ENCODE data around the gene LDLRAD1. TPM values are rescaled to one million over a fixed set of nuclear protein-coding genes. Genes with fewer than 3 reads are reported as not detected.
"Not testable (repeated sequence)": the region's sequence is repeated elsewhere in the genome, so short reads cannot be mapped to it uniquely, and the experiment has no call there.

The LDLRAD1 gene
- total RNA-seq, 2 donors from 2014 or later, result not detected

DNA sequence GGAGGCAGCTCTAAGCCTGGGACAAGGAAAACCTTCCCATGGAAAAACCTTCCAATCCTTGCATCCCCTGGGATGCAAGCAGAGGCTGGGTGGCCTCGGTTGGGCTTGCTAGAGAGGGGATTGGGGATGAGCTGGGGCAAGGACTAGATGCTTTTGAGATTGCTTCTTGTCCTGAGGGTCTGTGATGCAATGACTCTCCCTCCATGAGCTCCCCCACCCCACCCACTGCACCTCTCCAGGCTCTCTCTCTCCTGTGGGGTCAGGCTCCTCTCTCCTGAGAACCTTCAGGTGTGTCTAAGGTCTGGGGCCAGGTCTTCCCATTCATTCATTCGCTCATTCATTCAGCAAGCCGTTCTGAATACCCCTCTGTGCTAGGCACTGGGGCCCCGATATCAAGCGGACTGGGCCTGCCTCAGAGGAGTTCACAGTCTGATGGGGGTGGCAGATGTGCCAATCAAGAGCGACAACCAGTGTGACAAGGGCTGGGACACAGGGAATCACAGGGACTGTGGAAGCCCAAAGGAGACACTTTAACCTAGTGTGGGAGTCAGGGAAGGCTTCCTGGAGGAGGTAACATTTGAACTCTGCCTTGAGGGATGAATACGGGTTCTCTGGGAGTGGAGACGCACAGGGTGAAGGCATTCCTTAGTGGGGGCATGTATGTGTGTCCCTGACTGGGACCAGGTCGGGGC is 6.5 kb downstream of the LDLRAD1 start:
- ATAC-seq (no peak), DNase-seq (ENCODE audit: low spot score) (no peak)
- Mint-ChIP-seq H3K4me3 (no peak overlapping the region), H3K27me3 (peaks cover under 1 to 17% of the 10 kb centered on the region in 2 donors), H3K9me3 (no peaks in the 10 kb centered on the region), H3K4me1 (ENCODE audit: low read depth in 2 of 2) (no peaks in the 10 kb centered on the region), H3K27ac (no peak overlapping the region), H3K36me3 (no peaks in the 10 kb centered on the region)

- Mint-ChIP-seq H3K4me1 (ENCODE audit: low read depth in 2 of 2) (no peaks in the 10 kb centered on the region), H3K9me3 (no peaks in the 10 kb centered on the region), H3K4me3 (no peak overlapping the region), H3K27ac (no peak overlapping the region), H3K27me3 (peaks cover 4 to 21% of the 10 kb centered on the region in 2 donors), H3K36me3 (no peaks in the 10 kb centered on the region)
- DNase-seq (ENCODE audit: low spot score), result no peak
- no peak for ATAC-seq
Observed at GRCh38 chr1:54010415-54011117, 7.4 kb downstream of the LDLRAD1 start.

GRCh38 chr1:54009406-54009805 is 8.6 kb downstream of the LDLRAD1 start:
- DNase-seq (ENCODE audit: low spot score), result no peak
- Mint-ChIP-seq H3K27me3 (peaks cover 4 to 23% of the 10 kb centered on the region in 2 donors), H3K4me1 (ENCODE audit: low read depth in 2 of 2) (no peaks in the 10 kb centered on the region), H3K4me3 (no peak overlapping the region), H3K27ac (no peak overlapping the region), H3K9me3 (no peaks in the 10 kb centered on the region), H3K36me3 (no peaks in the 10 kb centered on the region)
- ATAC-seq, result no peak

- ATAC-seq (no peak), DNase-seq (ENCODE audit: low spot score) (no peak)
- Mint-ChIP-seq H3K36me3 (no peaks in the 10 kb centered on the region), H3K9me3 (no peaks in the 10 kb centered on the region), H3K27ac (no peak overlapping the region), H3K27me3 (peaks cover 4 to 23% of the 10 kb centered on the region in 2 donors), H3K4me1 (ENCODE audit: low read depth in 2 of 2) (no peaks in the 10 kb centered on the region), H3K4me3 (no peak overlapping the region)
Observed at GRCh38 chr1:54008876-54009275, 9.1 kb downstream of the LDLRAD1 start.

GRCh38 chr1:54007613-54008012 is 10.4 kb downstream of the LDLRAD1 start:
- Mint-ChIP-seq H3K9me3 (no peaks in the 10 kb centered on the region), H3K36me3 (no peaks in the 10 kb centered on the region), H3K4me1 (ENCODE audit: low read depth in 2 of 2) (no peaks in the 10 kb centered on the region), H3K27me3 (peaks cover 4 to 20% of the 10 kb centered on the region in 2 donors), H3K4me3 (no peak overlapping the region), H3K27ac (no peak overlapping the region)
- ATAC-seq (no peak), DNase-seq (ENCODE audit: low spot score) (no peak)

- H3K27me3 Mint-ChIP-seq, result peaks cover 4 to 20% of the 10 kb centered on the region in 2 donors
- DNase-seq (ENCODE audit: low spot score) (no peak), ATAC-seq (no peak)
- no peaks in the 10 kb centered on the region for H3K4me1 Mint-ChIP-seq (ENCODE audit: low read depth in 2 of 2)
- H3K4me3 Mint-ChIP-seq, result no peak overlapping the region
- no peaks in the 10 kb centered on the region for H3K9me3 Mint-ChIP-seq
- H3K36me3 Mint-ChIP-seq, result no peaks in the 10 kb centered on the region
- H3K27ac Mint-ChIP-seq, result no peak overlapping the region
Observed at GRCh38 chr1:54006508-54006907, 11.5 kb downstream of the LDLRAD1 start.

GRCh38 chr1:54004481-54005049 is 13.4 kb downstream of the LDLRAD1 start:
- peaks cover 4 to 16% of the 10 kb centered on the region in 2 donors for H3K27me3 Mint-ChIP-seq
- no peak for ATAC-seq
- H3K27ac Mint-ChIP-seq, result no peak overlapping the region
- no peaks in the 10 kb centered on the region for H3K4me1 Mint-ChIP-seq (ENCODE audit: low read depth in 2 of 2)
- no peaks in the 10 kb centered on the region for H3K9me3 Mint-ChIP-seq
- H3K36me3 Mint-ChIP-seq, result no peaks in the 10 kb centered on the region
- no peak for DNase-seq (ENCODE audit: low spot score)
- no peak overlapping the region for H3K4me3 Mint-ChIP-seq

DNA sequence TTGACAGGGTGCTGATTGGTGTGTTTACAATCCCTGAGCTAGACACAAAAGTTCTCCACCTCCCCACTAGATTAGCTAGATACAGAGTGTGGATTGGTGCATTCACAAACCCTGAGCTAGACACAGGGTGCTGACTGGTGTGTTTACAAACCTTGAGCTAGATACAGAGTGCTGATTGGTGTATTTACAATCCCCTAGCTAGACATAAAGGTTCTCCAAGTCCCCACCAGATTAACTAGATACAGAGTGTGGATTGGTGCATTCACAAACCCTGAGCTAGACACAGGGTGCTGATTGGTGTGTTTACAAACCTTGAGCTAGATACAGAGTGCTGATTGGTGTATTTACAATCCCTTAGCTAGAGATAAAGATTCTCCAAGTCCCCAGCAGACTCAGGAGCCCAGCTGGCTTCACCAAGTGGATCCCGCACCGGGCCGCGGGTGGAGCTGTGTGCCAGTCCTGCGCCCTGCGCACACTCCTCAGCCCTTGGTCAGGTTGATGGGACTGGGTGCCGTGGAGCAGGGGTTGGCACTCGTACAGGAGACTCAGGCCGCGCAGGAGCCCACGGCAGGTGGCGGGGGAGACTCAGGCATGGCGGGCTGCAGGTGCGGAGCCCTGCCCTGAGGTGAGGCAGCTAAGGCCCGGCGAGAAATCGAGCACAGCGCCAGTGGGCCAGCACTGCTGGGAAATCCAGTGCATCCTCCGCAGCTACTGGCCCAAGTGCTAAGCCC is 14.1 kb downstream of the LDLRAD1 start:
- ATAC-seq; DNase-seq (ENCODE audit: low spot score); H3K4me3 Mint-ChIP-seq; H3K27ac Mint-ChIP-seq; H3K9me3 Mint-ChIP-seq; H3K4me1 Mint-ChIP-seq (ENCODE audit: low read depth in 2 of 2); H3K36me3 Mint-ChIP-seq: not testable (repeated sequence)
- peaks cover 4 to 16% of the 10 kb centered on the region in 2 donors for H3K27me3 Mint-ChIP-seq

GRCh38 chr1:54003249-54003646 is 14.7 kb downstream of the LDLRAD1 start:
- H3K4me1 Mint-ChIP-seq (ENCODE audit: low read depth in 2 of 2), result no peaks in the 10 kb centered on the region
- H3K27me3 Mint-ChIP-seq, result peaks cover 4 to 12% of the 10 kb centered on the region in 2 donors
- no peaks in the 10 kb centered on the region for H3K36me3 Mint-ChIP-seq
- H3K9me3 Mint-ChIP-seq, result no peaks in the 10 kb centered on the region
- DNase-seq (ENCODE audit: low spot score), result no peak
- no peak overlapping the region for H3K27ac Mint-ChIP-seq
- no peak overlapping the region for H3K4me3 Mint-ChIP-seq
- ATAC-seq, result no peak

- ATAC-seq (no peak), DNase-seq (ENCODE audit: low spot score) (no peak)
- H3K27ac Mint-ChIP-seq, result no peak overlapping the region
- H3K36me3 Mint-ChIP-seq, result no peaks in the 10 kb centered on the region
- peaks cover 4 to 12% of the 10 kb centered on the region in 2 donors for H3K27me3 Mint-ChIP-seq
- H3K4me1 Mint-ChIP-seq (ENCODE audit: low read depth in 2 of 2), result no peaks in the 10 kb centered on the region
- H3K9me3 Mint-ChIP-seq, result no peaks in the 10 kb centered on the region
- H3K4me3 Mint-ChIP-seq, result no peak overlapping the region
Observed at GRCh38 chr1:54002544-54003248, 15.3 kb downstream of the LDLRAD1 start.

- no peaks in the 10 kb centered on the region for H3K9me3 Mint-ChIP-seq
- DNase-seq (ENCODE audit: low spot score) (no peak), ATAC-seq (no peak)
- H3K4me1 Mint-ChIP-seq (ENCODE audit: low read depth in 2 of 2), result no peaks in the 10 kb centered on the region
- H3K4me3 Mint-ChIP-seq, result no peak overlapping the region
- no peak overlapping the region for H3K27ac Mint-ChIP-seq
- H3K36me3 Mint-ChIP-seq, result no peaks in the 10 kb centered on the region
- H3K27me3 Mint-ChIP-seq, result peaks cover 4 to 13% of the 10 kb centered on the region in 2 donors
Observed at GRCh38 chr1:54001591-54001990, 16.4 kb downstream of the LDLRAD1 start.

DNA sequence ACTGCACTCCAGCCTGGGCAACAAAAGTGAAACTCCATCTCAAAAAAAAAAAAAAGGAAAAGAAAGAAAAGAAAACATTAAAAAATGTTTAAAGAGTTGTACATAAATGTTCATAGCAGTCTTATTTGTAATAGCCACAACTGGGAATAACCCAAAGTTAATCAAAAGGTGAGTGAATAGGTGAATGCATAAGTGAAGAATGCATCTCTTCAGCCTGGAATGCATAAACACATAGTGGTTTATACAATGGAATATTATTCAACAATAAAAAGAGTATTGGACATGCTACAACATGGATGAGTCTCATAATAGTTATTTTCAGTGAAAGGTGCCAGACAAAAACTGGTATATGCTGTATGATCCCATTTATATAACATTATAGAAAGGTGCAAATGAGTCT is 18.1 kb downstream of the LDLRAD1 start:
- no peak for ATAC-seq
- H3K4me3 Mint-ChIP-seq, result no peak overlapping the region
- DNase-seq (ENCODE audit: low spot score), result no peak
- peaks cover 0 to 9% of the 10 kb centered on the region in 2 donors for H3K27me3 Mint-ChIP-seq
- no peak overlapping the region for H3K27ac Mint-ChIP-seq
- H3K36me3 Mint-ChIP-seq, result no peaks in the 10 kb centered on the region
- H3K9me3 Mint-ChIP-seq, result no peaks in the 10 kb centered on the region
- no peaks in the 10 kb centered on the region for H3K4me1 Mint-ChIP-seq (ENCODE audit: low read depth in 2 of 2)

GRCh38 chr1:53998223-53998622 is 19.8 kb downstream of the LDLRAD1 start:
- ATAC-seq (no peak), DNase-seq (ENCODE audit: low spot score) (no peak)
- no peaks in the 10 kb centered on the region for H3K4me1 Mint-ChIP-seq (ENCODE audit: low read depth in 2 of 2)
- H3K36me3 Mint-ChIP-seq, result no peaks in the 10 kb centered on the region
- H3K27ac Mint-ChIP-seq, result no peak overlapping the region
- no peaks in the 10 kb centered on the region for H3K9me3 Mint-ChIP-seq
- H3K27me3 Mint-ChIP-seq, result peaks cover 0 to 9% of the 10 kb centered on the region in 2 donors
- H3K4me3 Mint-ChIP-seq, result no peak overlapping the region

Measured in natural killer cell treated with Interleukin-12 subunit alpha and Interleukin-12 subunit beta and Interleukin-15 and Interleukin-18, amount 100 ng/mL, for 72 hours (primary cell).